HG02981 (cell line): ENCODE results near the gene ZNF814.
A peak's percentile ranks its signal among the peaks of the same experiment; 100 is the strongest.
"Not testable (repeated sequence)": the region's sequence is repeated elsewhere in the genome, so short reads cannot be mapped to it uniquely, and the experiment has no call there.

ENCODE experiments used
- ATAC-seq: cut with Tn5 transposase; IDR thresholded peaks from one replicate; pipeline ENCODE4 v1.9.1; 2021; ENCODE audit warnings: mild to moderate bottlenecking, moderate library complexity; ENCODE audit not compliant: unreplicated experiment

Gene ZNF814

GRCh38 chr19:57867868-57868492 lies 20.9 kb downstream of the ZNF814 start:
- ATAC-seq = no peak

- ATAC-seq = not testable (repeated sequence)
Observed at GRCh38 chr19:57862351-57862750, 26.5 kb downstream of the ZNF814 start.

- ATAC-seq = not testable (repeated sequence)
Observed at GRCh38 chr19:57854117-57854516, 34.7 kb downstream of the ZNF814 start.

GRCh38 chr19:57851812-57852603 lies 36.8 kb downstream of the ZNF814 start:
- ATAC-seq = not testable (repeated sequence)

GRCh38 chr19:57850553-57851017 lies 38.3 kb downstream of the ZNF814 start:
- no peak for ATAC-seq

- peak; percentile 96 for ATAC-seq
Observed at GRCh38 chr19:57849666-57850473, 39.0 kb downstream of the ZNF814 start, which contains the start of gene ZNF587. TSS of gene ZNF587 (plus strand) at chr19:57849859. CDS start at chr19:57850039, 180 bp downstream.

- ATAC-seq = peak; percentile 16
Observed at GRCh38 chr19:57849162-57849665, 39.6 kb downstream of the ZNF814 start.

GRCh38 chr19:57847164-57847563 lies 41.7 kb downstream of the ZNF814 start:
- not testable (repeated sequence) for ATAC-seq

GRCh38 chr19:57841122-57841763 lies 47.6 kb downstream of the ZNF814 start:
- no peak for ATAC-seq

GRCh38 chr19:57838622-57839191 lies 50.1 kb downstream of the ZNF814 start:
- ATAC-seq = not testable (repeated sequence)

- not testable (repeated sequence) for ATAC-seq
Observed at GRCh38 chr19:57836991-57837390, 51.8 kb downstream of the ZNF814 start.

GRCh38 chr19:57830071-57830602 lies 58.7 kb downstream of the ZNF814 start, which contains the start of gene ZNF587B:
TSS of gene ZNF587B (plus strand) at chr19:57830299. CDS start at chr19:57830529, 230 bp downstream.
- ATAC-seq = no peak

GRCh38 chr19:57829316-57829715 lies 59.5 kb downstream of the ZNF814 start:
- ATAC-seq = no peak

- no peak for ATAC-seq
Observed at GRCh38 chr19:57825511-57825910, 63.3 kb downstream of the ZNF814 start.

- not testable (repeated sequence) for ATAC-seq
Observed at GRCh38 chr19:57823608-57824007, 65.2 kb downstream of the ZNF814 start.

- ATAC-seq = not testable (repeated sequence)
Observed at GRCh38 chr19:57823155-57823554, 65.7 kb downstream of the ZNF814 start.

GRCh38 chr19:57821501-57821900 lies 67.3 kb downstream of the ZNF814 start:
- not testable (repeated sequence) for ATAC-seq

- ATAC-seq = not testable (repeated sequence)
Observed at GRCh38 chr19:57821095-57821494, 67.7 kb downstream of the ZNF814 start.

GRCh38 chr19:57820599-57820998 lies 68.2 kb downstream of the ZNF814 start:
- ATAC-seq = no peak
